Measurements from ENCODE around the gene ROR2. TPM values are rescaled to one million over a fixed set of nuclear protein-coding genes. Genes with fewer than 3 reads are reported as not detected.
"Not testable (repeated sequence)": the region's sequence is repeated elsewhere in the genome, so short reads cannot be mapped to it uniquely, and the experiment has no call there.

ROR2 gene
- under 0.01 TPM in 1 of 2 replicates, not detected in the other for total RNA-seq

- peak; percentile 27 to 28 for DNase-seq (ENCODE audit: low read depth in 2 of 2)
These were observed at the start of gene ROR2 for GRCh38 chr9:91949946-91950664. Gene ROR2, minus strand, starts transcription at chr9:91950228.

- no peak for DNase-seq (ENCODE audit: low read depth in 2 of 2)
These were observed 45.1 kb upstream of the ROR2 start for GRCh38 chr9:91995000-91995655.

GRCh38 chr9:91994422-91994821 lies 44.4 kb upstream of the ROR2 start:
- DNase-seq (ENCODE audit: low read depth in 2 of 2), result no peak

- no peak for DNase-seq (ENCODE audit: low read depth in 2 of 2)
These were observed 42.5 kb upstream of the ROR2 start for GRCh38 chr9:91992461-91993041.

GRCh38 chr9:91991721-91992341 lies 41.8 kb upstream of the ROR2 start:
- no peak for DNase-seq (ENCODE audit: low read depth in 2 of 2)

- no peak for DNase-seq (ENCODE audit: low read depth in 2 of 2)
These were observed 36.2 kb upstream of the ROR2 start for GRCh38 chr9:91986248-91986647.

- no peak for DNase-seq (ENCODE audit: low read depth in 2 of 2)
These were observed 35.7 kb upstream of the ROR2 start for GRCh38 chr9:91985692-91986091.

- peak; percentile 17 to 25 for DNase-seq (ENCODE audit: low read depth in 2 of 2)
These were observed 28.8 kb upstream of the ROR2 start for GRCh38 chr9:91978740-91979414.

GRCh38 chr9:91975254-91975653 lies 25.2 kb upstream of the ROR2 start:
- DNase-seq (ENCODE audit: low read depth in 2 of 2), result not testable (repeated sequence)

GRCh38 chr9:91972711-91973110 lies 22.7 kb upstream of the ROR2 start:
- no peak for DNase-seq (ENCODE audit: low read depth in 2 of 2)

- no peak for DNase-seq (ENCODE audit: low read depth in 2 of 2)
These were observed 22.1 kb upstream of the ROR2 start for GRCh38 chr9:91972076-91972626.

- DNase-seq (ENCODE audit: low read depth in 2 of 2), result no peak
These were observed 17.2 kb upstream of the ROR2 start for GRCh38 chr9:91967259-91967658.

GRCh38 chr9:91966503-91966902 lies 16.5 kb upstream of the ROR2 start:
- no peak for DNase-seq (ENCODE audit: low read depth in 2 of 2)

- DNase-seq (ENCODE audit: low read depth in 2 of 2), result no peak
These were observed 13.7 kb upstream of the ROR2 start for GRCh38 chr9:91963711-91964240.

GRCh38 chr9:91960367-91960766 lies 10.3 kb upstream of the ROR2 start:
- no peak for DNase-seq (ENCODE audit: low read depth in 2 of 2)

GRCh38 chr9:91958174-91958573 lies 8.1 kb upstream of the ROR2 start:
- DNase-seq (ENCODE audit: low read depth in 2 of 2), result no peak

GRCh38 chr9:91954841-91955471 lies 4.9 kb upstream of the ROR2 start:
- DNase-seq (ENCODE audit: low read depth in 2 of 2), result peak; percentile 38 to 52

- DNase-seq (ENCODE audit: low read depth in 2 of 2), result no peak
These were observed 3.7 kb upstream of the ROR2 start for GRCh38 chr9:91953718-91954117.

- DNase-seq (ENCODE audit: low read depth in 2 of 2), result no peak
These were observed 2.0 kb upstream of the ROR2 start for GRCh38 chr9:91951944-91952520.

GRCh38 chr9:91949392-91949945 lies 559 bp downstream of the ROR2 start:
- no peak for DNase-seq (ENCODE audit: low read depth in 2 of 2)

Data from lung microvascular endothelial cell (primary cell).